Right renal cortex interstitium (tissue), 3 donors: ENCODE results near the gene PITPNM2. TPM values are rescaled to one million over a fixed set of nuclear protein-coding genes. Genes with fewer than 3 reads are reported as not detected.

Source experiments
- DNase-seq, 3 donors: peaks; one replicate each; pipeline ENCODE4 v3.0.0-alpha.2; 2013; ENCODE audit warnings: low read depth in 3 of 3, low spot score in 2 of 3
- polyA plus RNA-seq, 3 donors: library from polyadenylated mRNA; unstranded; fragments of 120-200 nt; gene quantifications; one replicate each; pipeline ENCODE4 v1.2.1, GENCODE V29; 2013; ENCODE audit not compliant: insufficient read length in 3 of 3

Gene PITPNM2
- polyA plus RNA-seq, 3 donors = 4.7 to 5.8 (median 5.6) TPM

DNA sequence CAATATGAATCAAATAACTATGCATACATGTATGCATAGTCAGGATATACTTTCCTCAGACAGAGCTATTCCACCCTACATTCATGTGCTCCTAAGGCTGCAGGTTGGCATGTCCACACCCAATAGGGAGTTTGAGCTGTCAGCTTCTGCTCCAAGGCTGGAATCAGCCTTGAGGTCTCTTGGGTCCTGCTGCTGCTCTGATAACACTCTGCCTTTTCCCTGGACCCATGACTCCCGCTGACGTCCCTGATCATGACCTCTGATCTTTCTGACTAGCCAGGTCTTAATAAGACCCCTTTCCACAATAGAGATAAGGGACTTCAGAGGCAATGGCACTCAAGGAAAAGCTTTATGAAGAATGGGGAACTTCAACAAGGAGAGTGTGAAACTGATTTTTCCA, 5.7 kb downstream of the PITPNM2 start:
- no peak for DNase-seq

DNA sequence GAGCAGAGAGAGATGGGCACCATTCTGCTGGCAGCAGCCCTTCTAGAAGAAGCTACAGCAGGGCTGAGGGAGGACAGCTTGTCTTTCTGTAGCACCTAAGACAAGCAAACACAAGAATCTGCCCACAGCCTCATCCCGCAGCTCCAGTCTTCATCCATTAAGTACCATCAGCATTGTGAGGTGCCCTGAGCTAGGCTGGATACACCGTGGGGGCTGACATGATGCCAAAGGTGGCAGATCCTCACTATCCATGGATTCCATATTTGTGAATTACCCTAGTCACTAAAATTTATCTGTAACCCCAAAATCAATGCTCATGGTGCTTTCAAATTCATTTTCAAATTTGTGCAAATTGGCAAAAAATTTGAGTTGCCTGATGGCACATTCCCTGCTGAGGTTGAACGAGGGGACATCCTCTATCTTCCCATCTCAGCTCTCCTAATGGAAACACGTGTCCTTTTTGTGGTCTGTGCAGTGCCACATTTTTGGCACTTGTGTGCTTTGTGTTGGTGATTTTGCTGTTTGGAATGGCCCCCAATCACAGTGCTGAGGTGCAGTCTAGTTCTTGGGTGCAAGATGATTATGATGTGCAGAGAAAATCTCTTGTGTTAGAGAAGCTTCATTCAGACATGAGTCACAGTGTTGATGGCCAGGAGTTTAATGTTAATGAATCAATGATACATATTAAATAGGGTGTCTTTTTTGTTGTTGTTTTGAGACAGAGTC, 7.0 kb downstream of the PITPNM2 start:
- DNase-seq = no peak

DNA sequence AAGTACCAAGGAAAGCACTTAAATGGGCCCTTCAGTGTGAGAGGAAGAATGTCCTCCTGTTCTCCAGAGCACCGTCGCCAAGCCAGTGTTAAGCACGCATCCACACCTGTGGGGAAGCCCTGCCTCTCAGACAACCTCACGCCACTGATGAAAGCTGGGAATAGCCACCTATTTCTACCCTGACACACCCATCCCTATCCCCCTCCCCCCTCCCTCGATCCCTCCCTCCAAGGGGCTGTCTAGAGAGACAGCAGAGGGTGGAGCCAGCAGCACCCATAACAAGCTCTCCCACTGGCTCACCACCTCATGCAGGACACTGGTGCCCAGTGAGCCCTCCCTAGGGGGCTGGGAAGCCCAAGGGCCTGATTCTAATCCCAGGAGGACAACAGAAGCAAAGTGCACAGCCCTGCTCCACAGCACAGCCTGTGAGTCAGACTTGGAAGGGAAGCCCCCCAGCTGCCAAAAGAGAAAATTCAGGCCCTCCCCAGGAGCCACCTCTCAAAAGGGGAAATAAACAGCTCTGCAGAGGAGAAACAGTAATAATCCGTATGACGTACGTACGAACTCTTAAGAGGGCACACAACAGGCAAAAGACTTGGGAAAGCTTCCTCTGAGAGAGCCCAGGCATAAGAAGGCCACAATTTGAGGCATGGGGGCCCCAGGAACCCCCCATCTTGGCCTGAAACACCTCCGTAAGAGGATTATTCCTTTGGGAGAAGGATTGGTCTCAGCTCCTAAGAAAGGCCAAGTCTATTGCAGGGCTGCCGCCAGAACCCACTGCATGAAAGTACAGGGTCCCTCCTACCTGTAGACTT, 7.8 kb downstream of the PITPNM2 start:
- no peak for DNase-seq

DNA sequence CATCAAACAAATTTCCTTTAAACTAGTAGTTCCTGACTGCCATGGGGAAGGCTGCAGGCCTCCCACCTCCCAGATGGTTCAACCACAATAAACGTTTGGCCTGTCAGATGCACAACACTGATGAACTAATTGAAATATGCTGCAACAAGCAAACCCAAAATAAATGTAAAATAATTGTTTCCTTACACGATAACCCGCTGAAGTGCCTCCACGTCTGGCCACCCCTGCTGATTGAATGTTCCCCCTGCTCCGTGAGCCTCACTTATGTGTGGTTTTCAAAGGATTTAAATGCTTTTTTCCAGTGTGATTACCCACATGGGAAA, 8.4 kb downstream of the PITPNM2 start:
- DNase-seq = no peak

DNA sequence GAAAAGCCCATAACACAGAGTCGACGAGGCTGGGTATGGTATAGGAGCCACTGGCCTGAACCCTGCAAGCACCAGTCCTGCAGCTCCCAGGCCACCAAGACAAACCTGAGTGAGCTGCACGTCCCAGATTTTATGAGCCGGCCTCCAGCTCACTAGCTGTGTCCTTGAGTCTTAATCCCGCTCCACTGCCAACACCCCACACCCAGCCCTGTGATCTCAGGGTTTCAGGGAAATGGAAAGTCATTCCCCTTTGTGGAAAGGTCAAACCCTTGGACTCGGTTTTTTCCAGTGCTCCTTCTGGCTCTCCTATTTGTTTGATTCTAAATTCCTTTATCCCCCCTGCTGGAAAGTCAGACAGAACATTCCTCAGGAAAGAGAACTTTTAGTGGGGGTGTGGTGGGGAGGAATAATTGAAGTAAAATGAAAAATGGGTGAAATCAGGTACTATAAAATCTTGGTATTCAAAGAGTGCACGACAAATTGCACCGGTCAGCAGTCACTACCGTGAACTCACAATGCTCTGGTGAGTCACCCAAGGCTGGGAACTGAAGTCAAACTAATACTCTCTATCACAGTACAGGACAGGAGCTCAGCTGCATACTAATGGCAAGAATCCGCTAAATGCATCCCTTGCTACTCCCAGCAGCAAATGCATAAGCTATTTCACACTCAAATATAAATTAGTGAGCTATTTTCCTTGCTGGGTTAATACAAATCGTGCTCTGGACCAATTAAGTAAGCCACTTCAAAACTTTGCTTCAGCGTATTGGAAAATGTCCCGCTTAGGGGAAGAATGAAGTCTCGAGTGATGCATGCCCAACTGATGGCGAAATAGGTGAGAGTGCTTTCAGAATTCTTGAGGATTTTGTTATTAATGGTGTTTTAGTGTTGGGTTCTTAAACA, 9.0 kb downstream of the PITPNM2 start:
- DNase-seq = no peak

DNA sequence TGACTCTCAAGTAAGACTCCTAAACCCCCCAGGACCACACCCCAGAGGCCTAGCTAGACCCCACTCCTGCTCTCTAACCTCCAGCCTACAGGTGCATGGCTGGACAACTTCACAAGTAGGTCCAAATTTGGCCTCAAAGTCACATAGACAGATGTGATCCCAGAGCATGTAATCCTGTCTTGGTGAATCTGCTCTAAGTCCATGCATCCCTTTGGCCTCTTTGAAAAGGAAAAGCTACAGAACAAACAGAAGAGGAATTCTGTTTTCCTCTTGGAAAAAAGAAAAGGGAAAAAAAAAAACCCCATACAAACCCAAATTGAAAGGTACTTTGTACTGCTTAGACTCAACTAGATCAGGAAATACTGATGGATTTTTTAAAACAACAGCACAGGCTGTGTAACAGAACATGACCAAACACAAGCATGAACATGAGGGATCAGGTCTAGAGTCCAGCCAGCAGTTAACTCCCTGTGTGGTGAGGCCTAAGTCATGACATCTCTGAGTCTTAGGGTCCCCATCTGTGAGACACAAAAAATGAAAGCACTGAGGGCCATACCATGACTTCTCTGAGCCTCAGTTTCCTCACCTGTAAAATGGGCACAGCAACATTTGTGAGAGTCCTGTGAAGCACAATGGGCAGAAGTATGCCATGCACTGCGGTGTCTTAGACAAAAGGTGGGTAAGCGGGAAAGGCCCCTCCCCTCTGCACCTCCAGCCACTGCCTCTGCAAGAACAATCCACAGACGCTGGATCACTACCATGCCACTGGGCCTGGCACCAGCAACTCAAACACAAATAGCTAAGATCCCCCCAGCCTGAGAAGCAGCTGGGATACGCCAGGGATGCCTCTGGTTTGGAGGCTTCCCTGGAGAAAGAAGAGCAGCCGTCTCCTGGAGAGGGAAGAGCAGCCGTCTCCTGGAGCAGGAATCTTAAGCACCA, 9.9 kb downstream of the PITPNM2 start:
- DNase-seq = no peak

DNA sequence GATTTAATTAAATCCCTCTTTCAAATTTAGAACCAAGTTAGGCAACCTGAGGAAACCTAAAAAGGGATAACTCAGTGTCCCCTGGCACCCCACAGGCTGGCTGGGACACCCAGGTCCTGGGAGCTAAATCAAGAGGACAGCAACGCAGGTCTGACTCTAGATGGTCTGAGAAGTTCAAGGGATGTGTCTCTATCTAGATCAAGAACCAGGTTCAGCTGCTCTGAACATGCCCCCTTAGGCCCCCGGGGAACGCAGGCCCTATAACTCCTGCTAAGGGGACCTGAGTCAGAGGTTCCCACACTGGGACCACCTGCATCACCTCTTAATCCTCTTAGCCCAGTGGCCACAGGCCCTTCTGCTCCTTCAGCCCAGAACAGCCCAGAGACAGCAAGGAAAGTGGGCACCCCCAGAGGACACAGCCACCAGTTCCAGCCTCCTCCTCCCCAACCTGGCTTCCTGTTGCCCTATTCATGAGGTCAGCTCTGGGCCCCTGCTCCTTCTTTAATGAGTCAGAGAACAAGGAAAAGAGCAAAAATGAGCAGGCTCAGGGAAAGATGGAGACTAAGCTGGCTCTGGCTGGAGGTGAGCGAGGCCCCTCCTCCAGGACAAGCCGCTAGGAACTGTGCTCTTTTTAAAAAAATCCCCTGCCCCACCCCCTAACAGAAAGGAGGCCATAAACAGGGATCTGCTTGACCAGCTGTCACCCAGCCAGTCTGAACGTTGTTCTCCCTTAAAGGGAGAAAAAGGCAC, 10.8 kb downstream of the PITPNM2 start:
- no peak for DNase-seq

DNA sequence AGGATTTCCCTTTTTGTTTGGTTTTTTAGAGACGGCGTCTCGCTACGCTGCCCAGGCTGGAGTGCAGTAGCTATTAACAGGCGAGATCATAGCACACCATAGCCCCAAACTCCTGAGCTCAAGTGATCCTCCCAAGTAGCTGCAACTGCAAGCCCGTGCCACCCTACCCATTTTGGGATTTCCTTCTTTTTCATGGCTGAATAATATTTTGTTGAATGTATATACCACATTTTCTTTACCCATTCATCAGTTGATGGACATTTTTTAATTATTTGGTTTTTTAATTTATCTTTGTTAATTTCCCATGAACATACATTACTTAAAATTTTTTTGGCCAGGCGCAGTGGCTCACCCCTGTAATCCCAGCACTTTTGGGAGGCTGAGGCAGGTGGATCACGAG, 15.2 kb downstream of the PITPNM2 start:
- no peak for DNase-seq

DNA sequence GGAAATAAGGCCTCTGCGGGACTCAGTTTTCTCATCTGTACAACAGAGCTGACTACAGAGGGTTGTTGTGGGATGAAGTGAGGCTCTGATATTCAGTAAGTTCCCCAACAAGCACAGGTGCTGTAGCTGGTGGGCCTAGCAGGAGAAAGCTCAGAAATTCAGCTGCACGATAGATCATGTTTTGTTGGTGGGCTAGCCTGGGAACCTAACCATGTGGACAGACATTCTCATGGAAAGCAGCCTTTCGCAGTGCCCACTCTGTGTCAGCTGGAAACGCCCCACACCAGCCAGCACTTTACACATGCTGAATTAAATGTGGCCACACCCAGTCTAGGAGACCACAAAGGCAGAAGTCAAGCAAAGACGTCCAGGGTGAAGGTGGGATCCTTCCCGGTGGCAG, 16.1 kb downstream of the PITPNM2 start:
- DNase-seq = no peak

DNA sequence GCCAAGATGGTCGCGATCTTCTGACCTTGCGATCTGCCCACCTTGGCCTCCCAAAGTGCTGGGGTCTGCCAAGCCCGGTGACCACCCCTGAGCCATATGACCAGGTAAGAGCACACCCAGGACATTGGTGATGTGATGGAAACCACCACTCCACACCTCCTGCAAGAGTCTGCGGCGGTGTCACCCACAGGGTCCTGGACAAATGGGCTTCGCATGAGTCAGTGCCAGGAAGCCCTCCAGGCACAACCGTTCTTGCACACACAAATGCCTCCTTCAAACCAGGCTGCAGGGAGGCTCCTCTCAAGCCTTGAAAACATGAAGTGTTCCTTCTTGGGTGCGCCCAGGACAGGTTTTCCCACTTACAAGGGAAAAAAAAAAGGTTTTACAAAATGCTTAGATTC, 16.6 kb downstream of the PITPNM2 start:
- DNase-seq = no peak

DNA sequence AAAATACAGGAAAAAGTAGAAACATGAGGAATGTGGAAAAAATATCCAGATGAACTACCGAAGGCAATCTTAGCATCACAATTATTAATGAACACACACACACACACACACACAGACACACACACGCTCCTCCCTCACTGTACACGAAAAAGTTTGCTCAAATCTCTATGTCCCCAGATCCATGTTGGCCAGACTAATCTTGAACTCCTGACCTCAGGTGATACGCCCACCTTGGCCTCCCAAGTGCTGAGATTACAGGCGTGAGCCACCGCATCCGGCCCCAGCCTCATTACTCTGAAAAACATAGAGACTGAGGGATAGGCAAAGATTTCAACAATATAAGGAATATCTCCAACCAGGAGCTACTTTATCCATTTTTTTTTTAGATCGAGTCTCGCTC, 17.2 kb downstream of the PITPNM2 start:
- DNase-seq = no peak

DNA sequence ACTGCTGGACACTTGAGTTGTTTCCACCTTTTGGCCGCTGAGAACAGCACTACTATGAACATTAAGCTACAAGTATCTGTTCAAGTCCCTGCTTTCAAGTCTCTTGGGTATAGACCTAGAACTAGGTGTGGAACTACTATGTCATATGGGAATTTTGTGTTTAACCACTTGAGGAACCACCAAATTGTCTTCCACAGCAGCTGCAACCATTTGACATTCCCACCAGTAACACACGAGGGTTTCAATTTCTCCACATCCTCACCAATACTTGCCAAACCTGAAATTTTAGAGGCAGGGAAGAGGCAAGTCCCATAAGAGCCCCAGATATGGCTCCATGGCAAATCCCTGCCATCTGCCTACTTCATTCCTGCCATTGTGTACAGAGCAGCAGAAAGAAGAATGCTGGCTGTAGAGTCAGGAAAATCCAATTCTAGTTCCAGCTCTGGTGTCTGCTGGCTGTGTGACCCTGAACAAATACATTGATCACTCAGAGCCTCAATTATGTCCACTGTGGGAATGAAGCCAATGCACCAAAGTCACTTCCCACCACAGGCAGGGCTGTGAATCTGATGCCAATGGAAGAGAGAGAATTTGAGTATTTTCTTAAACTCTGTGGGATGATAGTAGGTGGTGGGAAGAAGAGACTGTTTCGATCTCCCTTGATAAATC, 17.8 kb downstream of the PITPNM2 start:
- no peak for DNase-seq

DNA sequence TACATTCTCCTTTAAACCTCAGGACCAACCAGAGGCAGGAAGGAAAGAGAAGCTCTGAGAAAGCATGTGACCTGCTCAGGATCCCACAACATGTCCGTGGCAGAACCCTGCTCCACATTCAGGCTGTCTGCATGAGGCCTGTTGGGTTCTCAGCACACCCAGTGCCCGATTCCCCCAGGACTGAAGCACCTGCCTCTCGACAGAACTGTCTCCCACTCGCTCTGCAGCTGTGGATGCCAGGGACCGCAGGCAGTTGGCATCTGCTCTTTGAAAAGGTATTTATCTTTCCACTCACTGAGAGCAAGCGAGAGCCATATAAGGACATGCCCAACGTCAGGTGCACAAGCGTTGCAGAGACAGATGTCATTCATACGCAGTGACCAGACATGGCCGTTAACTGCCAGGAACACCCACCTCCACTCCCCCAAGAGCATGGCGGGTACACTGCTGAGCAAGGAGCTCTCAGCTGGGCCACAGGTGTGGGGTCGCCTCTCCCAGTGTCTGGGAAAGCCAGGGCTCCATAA, 18.9 kb downstream of the PITPNM2 start:
- no peak for DNase-seq

DNA sequence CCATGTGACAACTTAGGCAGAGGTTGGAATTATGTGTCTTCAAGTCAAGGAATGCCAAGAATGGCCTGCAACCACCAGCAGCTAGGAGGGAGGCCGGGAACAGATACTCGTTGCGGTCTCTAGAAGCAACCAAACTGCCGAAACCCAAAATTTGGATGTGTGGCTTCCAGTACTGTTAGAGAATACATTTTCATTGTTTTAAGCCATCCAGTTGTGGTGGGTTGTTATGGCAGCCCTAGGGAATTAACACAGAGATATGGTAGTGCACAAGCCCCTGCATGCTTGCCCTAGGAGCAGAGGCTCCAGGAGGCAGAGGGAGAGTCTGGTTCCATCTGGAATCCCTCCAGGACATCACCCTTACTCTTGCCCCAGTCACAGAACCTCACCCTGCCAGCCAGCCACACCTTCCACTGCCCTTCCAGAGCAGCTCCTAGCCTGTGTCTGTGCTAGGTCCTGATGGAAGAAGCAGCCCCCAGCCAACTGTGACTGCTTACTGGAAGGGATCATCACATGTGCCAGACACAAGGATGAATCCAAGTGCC, 19.5 kb downstream of the PITPNM2 start:
- no peak for DNase-seq

DNA sequence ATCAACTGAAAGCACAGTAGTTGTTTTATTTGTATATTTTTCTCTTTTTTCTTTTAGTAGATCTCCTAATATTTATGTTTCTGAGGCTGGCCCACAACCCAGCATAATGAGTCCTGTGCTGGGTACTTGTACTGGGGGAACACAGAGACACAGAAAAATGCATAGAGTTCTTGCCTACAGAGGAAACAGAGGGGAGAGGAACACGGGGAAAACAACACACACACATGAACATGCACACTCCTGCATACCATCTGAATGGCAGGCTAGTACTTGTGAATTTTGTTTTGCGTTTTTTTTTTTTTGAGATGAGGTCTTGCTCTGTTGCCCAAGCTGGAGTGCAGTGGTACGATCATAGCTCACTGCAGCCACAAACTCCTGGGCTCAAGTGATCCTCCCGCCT, 21.3 kb downstream of the PITPNM2 start:
- no peak for DNase-seq

DNA sequence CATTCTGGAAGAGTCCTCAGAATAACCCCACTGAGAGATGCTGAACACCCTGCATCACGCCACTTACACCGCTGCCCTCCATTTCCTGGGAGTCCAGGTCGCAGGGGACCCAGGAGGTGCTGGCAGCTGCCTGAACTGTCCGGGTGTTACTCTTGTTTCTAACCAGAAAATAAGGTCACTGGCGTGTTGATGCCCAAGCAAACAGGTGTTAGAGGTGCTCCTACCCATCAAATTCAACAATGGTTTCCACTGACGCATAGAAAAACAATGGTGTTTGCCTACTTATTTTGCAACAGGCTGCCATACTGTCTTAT, 23.8 kb downstream of the PITPNM2 start:
- no peak for DNase-seq

DNA sequence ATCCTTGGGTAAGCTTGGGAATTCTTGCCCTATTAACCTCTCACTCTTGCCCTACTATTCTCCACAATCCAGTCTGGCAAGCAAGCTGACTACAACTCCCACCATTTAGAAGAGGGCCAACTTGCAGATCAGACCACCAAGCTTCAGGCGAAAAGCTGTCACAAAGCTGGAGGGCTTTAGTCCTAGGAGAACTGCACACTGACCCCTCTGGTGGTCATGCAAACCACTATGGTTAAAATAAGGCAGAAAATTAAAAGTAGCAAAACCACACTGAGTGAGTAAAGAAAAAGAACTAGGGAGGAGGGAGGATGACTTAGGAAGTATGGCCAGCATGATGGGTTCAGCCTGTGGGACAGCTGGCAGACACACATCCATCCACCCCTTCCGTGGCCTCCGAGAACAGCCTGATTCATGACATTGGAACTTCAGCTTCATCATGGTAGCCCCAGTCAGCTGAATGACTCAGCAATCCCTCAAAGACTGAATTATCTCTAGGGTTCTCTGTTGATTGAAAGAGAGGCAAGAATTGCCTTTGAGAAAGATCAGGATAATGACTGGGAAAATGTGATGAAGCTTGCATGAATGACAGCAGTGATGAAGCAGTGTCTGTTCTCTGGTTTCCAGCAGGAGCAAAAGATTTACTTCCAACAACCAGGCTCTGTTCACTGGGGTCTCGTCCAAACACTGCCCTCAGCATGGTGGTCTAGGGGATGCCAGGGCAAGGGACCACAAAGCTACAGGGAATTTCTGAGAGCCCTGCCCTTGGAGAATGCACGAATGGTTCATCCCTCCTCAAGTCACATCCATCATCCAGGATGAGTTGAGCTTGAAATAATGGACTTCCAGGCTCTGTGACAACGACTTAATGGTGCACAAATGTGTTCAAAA, 24.4 kb downstream of the PITPNM2 start:
- DNase-seq = no peak

DNA sequence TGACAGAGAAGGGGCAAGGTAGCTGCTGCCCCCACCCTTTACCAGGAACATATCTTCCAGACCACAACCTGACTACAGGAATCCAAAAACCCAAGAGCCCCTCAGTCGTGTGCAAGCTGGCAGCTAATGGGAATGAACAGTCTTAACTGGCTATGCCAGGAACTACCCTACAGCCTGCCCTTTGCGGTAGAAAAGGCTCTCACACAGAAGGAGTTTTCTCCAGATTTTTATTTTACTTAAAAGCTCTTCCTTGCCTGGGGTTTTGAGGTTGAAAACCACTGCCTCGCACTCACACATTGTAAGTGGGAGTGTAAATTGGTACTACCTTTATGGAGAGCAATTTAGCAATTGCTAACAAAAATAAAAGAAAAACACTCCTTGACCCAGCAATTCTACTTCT, 28.3 kb downstream of the PITPNM2 start:
- no peak for DNase-seq
